ENCODE data around the gene MBD4.

MBD4 gene

GRCh38 chr3:129476586-129476985 lies 36.8 kb upstream of the MBD4 start:
- TF ChIP-seq POLR2AphosphoS5 (IDR thresholded peaks at IDR 0.05; ENCODE audit: low read depth, low read length) (no peak), TAF1 (IDR thresholded peaks at IDR 0.05; ENCODE audit: borderline replicate concordance, low read depth, low read length) (no peak), POLR2A (IDR thresholded peaks at IDR 0.05; ENCODE audit: low read depth, low read length) (no peak)
- no peak for DNase-seq (ENCODE audit: insufficient read length)
- FAIRE-seq, result no peak

- TF ChIP-seq TAF1 (IDR thresholded peaks at IDR 0.05; ENCODE audit: borderline replicate concordance, low read depth, low read length) (no peak), POLR2AphosphoS5 (IDR thresholded peaks at IDR 0.05; ENCODE audit: low read depth, low read length) (no peak), POLR2A (IDR thresholded peaks at IDR 0.05; ENCODE audit: low read depth, low read length) (no peak)
- FAIRE-seq (no peak), DNase-seq (ENCODE audit: insufficient read length) (no peak)
Observed at GRCh38 chr3:129475863-129476262, 36.1 kb upstream of the MBD4 start.

GRCh38 chr3:129474984-129475804 lies 35.4 kb upstream of the MBD4 start:
- no peak for FAIRE-seq

GRCh38 chr3:129473769-129474152 lies 34.0 kb upstream of the MBD4 start:
- DNase-seq (ENCODE audit: insufficient read length) (no peak), FAIRE-seq (no peak)
- TF ChIP-seq TAF1 (IDR thresholded peaks at IDR 0.05; ENCODE audit: borderline replicate concordance, low read depth, low read length) (no peak), POLR2AphosphoS5 (IDR thresholded peaks at IDR 0.05; ENCODE audit: low read depth, low read length) (no peak), POLR2A (IDR thresholded peaks at IDR 0.05; ENCODE audit: low read depth, low read length) (no peak)

More at GRCh38 chr3:129474984-129475804, 35.4 kb upstream of the MBD4 start:
- TF ChIP-seq POLR2AphosphoS5 (IDR thresholded peaks at IDR 0.05; ENCODE audit: low read depth, low read length) (no peak), TAF1 (IDR thresholded peaks at IDR 0.05; ENCODE audit: borderline replicate concordance, low read depth, low read length) (no peak), POLR2A (IDR thresholded peaks at IDR 0.05; ENCODE audit: low read depth, low read length) (no peak)
- no peak for DNase-seq (ENCODE audit: insufficient read length)

GRCh38 chr3:129473067-129473768 lies 33.5 kb upstream of the MBD4 start:
- no peak for FAIRE-seq
- no peak for DNase-seq (ENCODE audit: insufficient read length)
- TF ChIP-seq POLR2AphosphoS5 (IDR thresholded peaks at IDR 0.05; ENCODE audit: low read depth, low read length) (no peak), POLR2A (IDR thresholded peaks at IDR 0.05; ENCODE audit: low read depth, low read length) (no peak), TAF1 (IDR thresholded peaks at IDR 0.05; ENCODE audit: borderline replicate concordance, low read depth, low read length) (no peak)

GRCh38 chr3:129470861-129471260 lies 31.1 kb upstream of the MBD4 start:
- DNase-seq (ENCODE audit: insufficient read length), result no peak
- FAIRE-seq, result no peak
- no peak for TF ChIP-seq TAF1 (IDR thresholded peaks at IDR 0.05; ENCODE audit: borderline replicate concordance, low read depth, low read length)
- no peak for TF ChIP-seq POLR2A (IDR thresholded peaks at IDR 0.05; ENCODE audit: low read depth, low read length)
- no peak for TF ChIP-seq POLR2AphosphoS5 (IDR thresholded peaks at IDR 0.05; ENCODE audit: low read depth, low read length)

GRCh38 chr3:129469026-129469425 lies 29.3 kb upstream of the MBD4 start:
- TF ChIP-seq POLR2AphosphoS5 (IDR thresholded peaks at IDR 0.05; ENCODE audit: low read depth, low read length), result no peak
- TF ChIP-seq TAF1 (IDR thresholded peaks at IDR 0.05; ENCODE audit: borderline replicate concordance, low read depth, low read length), result no peak
- no peak for TF ChIP-seq POLR2A (IDR thresholded peaks at IDR 0.05; ENCODE audit: low read depth, low read length)
- no peak for DNase-seq (ENCODE audit: insufficient read length)
- FAIRE-seq, result no peak

- FAIRE-seq (no peak), DNase-seq (ENCODE audit: insufficient read length) (no peak)
- TF ChIP-seq TAF1 (IDR thresholded peaks at IDR 0.05; ENCODE audit: borderline replicate concordance, low read depth, low read length), result no peak
- TF ChIP-seq POLR2A (IDR thresholded peaks at IDR 0.05; ENCODE audit: low read depth, low read length), result no peak
- no peak for TF ChIP-seq POLR2AphosphoS5 (IDR thresholded peaks at IDR 0.05; ENCODE audit: low read depth, low read length)
Observed at GRCh38 chr3:129467932-129468331, 28.2 kb upstream of the MBD4 start.

- DNase-seq (ENCODE audit: insufficient read length), result no peak
- no peak for FAIRE-seq
- TF ChIP-seq POLR2AphosphoS5 (IDR thresholded peaks at IDR 0.05; ENCODE audit: low read depth, low read length) (no peak), POLR2A (IDR thresholded peaks at IDR 0.05; ENCODE audit: low read depth, low read length) (no peak), TAF1 (IDR thresholded peaks at IDR 0.05; ENCODE audit: borderline replicate concordance, low read depth, low read length) (no peak)
Observed at GRCh38 chr3:129463716-129464115, 24.0 kb upstream of the MBD4 start.

- FAIRE-seq, result no peak
- TF ChIP-seq POLR2AphosphoS5 (IDR thresholded peaks at IDR 0.05; ENCODE audit: low read depth, low read length) (no peak), POLR2A (IDR thresholded peaks at IDR 0.05; ENCODE audit: low read depth, low read length) (no peak), TAF1 (IDR thresholded peaks at IDR 0.05; ENCODE audit: borderline replicate concordance, low read depth, low read length) (no peak)
Observed at GRCh38 chr3:129463094-129463493, 23.3 kb upstream of the MBD4 start.

GRCh38 chr3:129462361-129462968 lies 22.7 kb upstream of the MBD4 start:
- no peak for FAIRE-seq
- no peak for DNase-seq (ENCODE audit: insufficient read length)
- TF ChIP-seq TAF1 (IDR thresholded peaks at IDR 0.05; ENCODE audit: borderline replicate concordance, low read depth, low read length) (no peak), POLR2AphosphoS5 (IDR thresholded peaks at IDR 0.05; ENCODE audit: low read depth, low read length) (no peak), POLR2A (IDR thresholded peaks at IDR 0.05; ENCODE audit: low read depth, low read length) (no peak)

More at GRCh38 chr3:129463094-129463493, 23.3 kb upstream of the MBD4 start:
- DNase-seq (ENCODE audit: insufficient read length), result no peak
